Transverse colon (tissue), 4 donors: ENCODE results near the gene OCA2. TPM values are rescaled to one million over a fixed set of nuclear protein-coding genes. Genes with fewer than 3 reads are reported as not detected.

Experiments
- DNase-seq: peaks from one replicate; pipeline ENCODE4 v3.0.0-alpha.2; 2019
- H3K27ac ChIP-seq, 4 donors: fragments of 200-600 bp; sonication (generic); 2 replicates each; pipeline ENCODE4 v1.5.1; 2016 to 2018; ENCODE audit warnings: inconsistent platforms in 4 of 4
- H3K27me3 ChIP-seq: fragments of 200-600 bp; sonication (generic); 2 replicates; pipeline ENCODE4 v1.5.1; 2017; ENCODE audit warnings: inconsistent platforms
- H3K36me3 ChIP-seq, 4 donors: fragments of 200-600 bp; sonication (generic); 2 replicates each; pipeline ENCODE4 v1.5.1; 2017 to 2019; ENCODE audit warnings: inconsistent platforms in 4 of 4
- H3K4me1 ChIP-seq, 4 donors: fragments of 200-600 bp; sonication (generic); 2 replicates each; pipeline ENCODE4 v1.5.1; 2017 to 2020; ENCODE audit warnings: inconsistent platforms in 4 of 4
- H3K4me3 ChIP-seq, 4 donors: fragments of 200-600 bp; sonication (generic); 1 replicate in 1 of 4; 2 replicates in 3 of 4; pipeline versions ENCODE4 v1.5.1 to v1.6.1; 2017 to 2019; ENCODE audit warnings: inconsistent platforms in 4 of 4
- H3K9me3 ChIP-seq, 2 donors: fragments of 200-600 bp; sonication (generic); 2 replicates each; pipeline ENCODE4 v1.5.1; 2017 to 2019; ENCODE audit warnings: inconsistent platforms in 2 of 2
- CTCF ChIP-seq, 5 experiments: fragments of 200-600 bp in 3 of 5; fragments of 450-650 bp in 2 of 5; sonication (generic) in 3 of 5; IDR thresholded peaks; 1 replicate in 2 of 5; 2 replicates in 3 of 5; pipeline ENCODE4 v1.5.1; 2016 to 2017; ENCODE audit warnings: antibody characterized with exemption in 5 of 5, inconsistent platforms in 3 of 5, mild to moderate bottlenecking in 2 of 5, moderate library complexity in 1 of 5
- EP300 ChIP-seq: sonication (generic); formaldehyde crosslinking; IDR thresholded peaks from one replicate; pipeline ENCODE4 v1.6.1; 2017; ENCODE audit warnings: antibody characterized with exemption, low read depth
- POLR2A ChIP-seq: fragments of 450-650 bp; IDR thresholded peaks from one replicate; pipeline ENCODE4 v1.6.1; 2016; ENCODE audit warnings: antibody characterized with exemption, mild to moderate bottlenecking, moderate library complexity
- POLR2AphosphoS5 ChIP-seq, 3 donors: sonication (generic); formaldehyde crosslinking; IDR thresholded peaks; one replicate each; pipeline ENCODE4 v1.6.1; 2016; ENCODE audit warnings: antibody characterized with exemption in 3 of 3
- WGBS, 2 donors: methylation state at CpG; one replicate each; pipeline ENCODE4 v1.1.5; 2018; ENCODE audit warnings: low coverage in 1 of 2; 5-methylcytosine and 5-hydroxymethylcytosine counted together
- in situ Hi-C, 4 donors: fragments of 200-750 bp; cut with MboI; loops; one replicate each; pipeline versions ENCODE4 v1.15.0 to v1.15.1; 2017; ENCODE audit warnings: low sequenced_read_pairs in 3 of 4, low pct_ligation_motif_present in 1 of 4, low pct_unique_long_range_greater_than_20kb in 1 of 4
- intact Hi-C: fragments of 100-400 bp; cut with DNase I; formaldehyde crosslinking; loops from one replicate; pipeline ENCODE4 v1.15.1; 2023; ENCODE audit warnings: low total_unique reads
- total RNA-seq, 4 donors: library from RNA; depleted of rRNA; stranded (reverse); fragments of >200 nt; gene quantifications; one replicate each; pipeline ENCODE4 v1.1.0, GENCODE V29; 2016

The OCA2 gene
- total RNA-seq, 4 donors from 2014 or later = 1.4 to 1.9 TPM; not detected in 2

DNA sequence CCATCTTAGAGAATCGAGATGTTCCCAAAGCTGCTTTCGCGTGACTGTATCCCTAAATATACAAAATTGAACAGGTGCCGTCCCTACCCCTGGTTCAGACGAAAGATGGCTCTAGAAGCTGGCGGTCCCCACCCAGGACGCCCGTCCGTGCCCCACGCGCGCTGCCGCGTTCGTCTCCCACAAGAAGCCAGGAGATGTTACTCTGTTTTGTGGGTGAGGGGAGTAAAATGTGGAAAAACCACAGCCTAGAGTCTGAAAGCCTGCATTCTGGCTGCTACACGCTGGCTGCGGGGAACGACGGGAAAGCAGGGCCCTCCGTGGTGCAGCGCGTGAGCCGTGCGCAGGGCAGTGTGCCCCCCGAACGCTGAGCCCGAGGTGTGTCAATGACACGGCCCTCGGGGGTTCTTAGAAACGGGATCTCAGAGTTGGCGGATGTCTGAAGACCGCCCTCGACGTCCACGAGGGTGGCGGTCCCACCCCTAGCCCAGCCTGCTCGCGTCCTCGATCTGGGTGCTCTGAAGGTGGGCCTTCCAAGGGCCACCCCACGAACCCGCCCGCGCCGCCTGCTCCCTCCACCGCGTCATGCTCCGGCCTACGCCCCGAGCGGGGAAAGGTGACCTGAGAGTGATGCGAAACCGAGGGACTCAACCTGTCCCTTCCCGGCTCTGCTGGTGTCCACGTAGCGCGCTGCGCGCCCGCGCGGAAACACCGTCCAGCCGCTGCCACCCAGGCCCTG, 95.6 kb downstream of the OCA2 start:
- no peaks in the 10 kb centered on the region for H3K4me1 ChIP-seq
- no peaks in the 10 kb centered on the region for H3K9me3 ChIP-seq
- H3K27me3 ChIP-seq = no peaks in the 10 kb centered on the region
- intact Hi-C loops = no loop called here
- no peak for TF ChIP-seq POLR2AphosphoS5 (IDR thresholded peaks at IDR 0.05)
- TF ChIP-seq EP300 = no peak
- no peak for TF ChIP-seq CTCF (IDR thresholded peaks at IDR 0.05)
- no peak for TF ChIP-seq POLR2A
- in situ Hi-C loops = no loop called here
- 95 to 100% methylated on average over 4 to 62 of the region's 63 CpGs for WGBS, 2 donors
- no peak overlapping the region for H3K27ac ChIP-seq
- no peaks in the 10 kb centered on the region for H3K36me3 ChIP-seq
- no peak for DNase-seq
- no peak overlapping the region for H3K4me3 ChIP-seq

DNA sequence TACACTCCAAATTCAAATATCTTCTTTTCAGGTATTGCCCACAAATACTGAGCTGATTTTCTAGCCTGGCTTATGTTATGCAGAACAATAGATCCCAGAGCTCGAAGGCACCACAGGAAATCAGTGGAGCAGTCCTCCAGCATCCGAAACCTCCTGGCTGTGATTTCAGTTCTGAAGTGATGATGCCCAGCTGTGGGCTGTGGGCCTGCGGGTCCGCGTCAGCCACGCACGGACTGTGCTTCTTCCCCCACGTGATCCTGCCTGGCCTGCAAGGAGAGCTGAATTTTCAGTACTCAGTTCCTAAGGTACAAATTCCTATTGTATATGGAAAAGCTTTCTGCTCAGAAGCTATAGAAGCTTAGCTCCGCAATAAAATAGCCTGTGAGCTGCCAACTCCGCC, 96.2 kb downstream of the OCA2 start:
- H3K4me1 ChIP-seq = no peaks in the 10 kb centered on the region
- no peaks in the 10 kb centered on the region for H3K36me3 ChIP-seq
- no peak for DNase-seq
- no peak overlapping the region for H3K27ac ChIP-seq
- intact Hi-C loops (no loop called here), in situ Hi-C loops (no loop called here)
- TF ChIP-seq POLR2A (no peak), EP300 (no peak), POLR2AphosphoS5 (IDR thresholded peaks at IDR 0.05) (no peak), CTCF (IDR thresholded peaks at IDR 0.05) (no peak)
- H3K27me3 ChIP-seq = no peaks in the 10 kb centered on the region
- H3K9me3 ChIP-seq = no peaks in the 10 kb centered on the region
- no peak overlapping the region for H3K4me3 ChIP-seq
- 80 to 100% methylated on average over 3 to 10 of the region's 10 CpGs for WGBS, 2 donors

- in situ Hi-C loops (no loop called here), intact Hi-C loops (no loop called here)
- H3K4me1 ChIP-seq = no peaks in the 10 kb centered on the region
- no peaks in the 10 kb centered on the region for H3K9me3 ChIP-seq
- no peaks in the 10 kb centered on the region for H3K27me3 ChIP-seq
- DNase-seq = no peak
- H3K36me3 ChIP-seq = no peaks in the 10 kb centered on the region
- H3K4me3 ChIP-seq = no peak overlapping the region
- no peak for TF ChIP-seq CTCF (IDR thresholded peaks at IDR 0.05)
- 61 to 90% methylated on average over 2 to 12 of the region's 12 CpGs for WGBS, 2 donors
- no peak overlapping the region for H3K27ac ChIP-seq
Measured at GRCh38 chr15:28002136-28002861, 96.8 kb downstream of the OCA2 start.

DNA sequence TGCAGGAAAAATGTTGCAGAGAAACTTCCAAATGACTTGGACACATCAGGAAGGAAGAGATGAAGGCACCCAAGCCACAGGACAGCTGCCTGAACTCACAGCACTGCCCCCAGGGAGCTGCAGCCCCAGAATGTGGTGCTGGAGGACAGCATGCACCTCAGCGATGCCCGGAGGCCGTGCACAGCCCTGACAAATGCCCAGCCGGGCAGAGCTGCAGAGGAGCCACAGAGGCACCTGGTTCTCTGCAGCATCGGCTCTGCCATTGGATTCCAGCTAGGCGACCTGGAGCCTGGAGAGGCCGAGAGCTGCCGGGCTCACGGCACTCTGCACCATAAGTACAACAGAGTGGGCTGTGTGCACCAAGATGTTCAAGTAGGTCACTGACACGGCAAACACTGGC, 97.5 kb downstream of the OCA2 start:
- H3K4me3 ChIP-seq = no peak overlapping the region
- no peaks in the 10 kb centered on the region for H3K27me3 ChIP-seq
- TF ChIP-seq POLR2A (no peak), POLR2AphosphoS5 (IDR thresholded peaks at IDR 0.05) (no peak), CTCF (IDR thresholded peaks at IDR 0.05) (no peak), EP300 (no peak)
- H3K4me1 ChIP-seq = no peaks in the 10 kb centered on the region
- intact Hi-C loops (no loop called here), in situ Hi-C loops (no loop called here)
- WGBS, 2 donors = 90% methylated on average over 10 of the region's 10 CpGs; no CpG with 5 or more reads in 1 of the 2 donors
- no peak overlapping the region for H3K27ac ChIP-seq
- H3K36me3 ChIP-seq = no peaks in the 10 kb centered on the region
- no peaks in the 10 kb centered on the region for H3K9me3 ChIP-seq
- DNase-seq = no peak
